Choroid plexus epithelial cell (primary cell): Measurements from ENCODE around the gene PLRG1.
"Not testable (repeated sequence)": the region's sequence is repeated elsewhere in the genome, so short reads cannot be mapped to it uniquely, and the experiment has no call there.

Source experiments
- DNase-seq: peaks from one replicate; pipeline ENCODE4 v3.0.0-alpha.2; 2010; ENCODE audit warnings: low read depth
- H3K4me3 ChIP-seq: 2 replicates; pipeline ENCODE4 v1.5.1; 2011; ENCODE audit warnings: low read depth, mild to moderate bottlenecking, control low read depth, low read length, moderate library complexity
- CTCF ChIP-seq: conservative IDR thresholded peaks from 2 replicates; pipeline ENCODE4 v1.5.1; 2011; ENCODE audit warnings: low read depth, mild to moderate bottlenecking, control low read depth, inconsistent platforms, low read length, moderate library complexity

PLRG1 gene

DNA sequence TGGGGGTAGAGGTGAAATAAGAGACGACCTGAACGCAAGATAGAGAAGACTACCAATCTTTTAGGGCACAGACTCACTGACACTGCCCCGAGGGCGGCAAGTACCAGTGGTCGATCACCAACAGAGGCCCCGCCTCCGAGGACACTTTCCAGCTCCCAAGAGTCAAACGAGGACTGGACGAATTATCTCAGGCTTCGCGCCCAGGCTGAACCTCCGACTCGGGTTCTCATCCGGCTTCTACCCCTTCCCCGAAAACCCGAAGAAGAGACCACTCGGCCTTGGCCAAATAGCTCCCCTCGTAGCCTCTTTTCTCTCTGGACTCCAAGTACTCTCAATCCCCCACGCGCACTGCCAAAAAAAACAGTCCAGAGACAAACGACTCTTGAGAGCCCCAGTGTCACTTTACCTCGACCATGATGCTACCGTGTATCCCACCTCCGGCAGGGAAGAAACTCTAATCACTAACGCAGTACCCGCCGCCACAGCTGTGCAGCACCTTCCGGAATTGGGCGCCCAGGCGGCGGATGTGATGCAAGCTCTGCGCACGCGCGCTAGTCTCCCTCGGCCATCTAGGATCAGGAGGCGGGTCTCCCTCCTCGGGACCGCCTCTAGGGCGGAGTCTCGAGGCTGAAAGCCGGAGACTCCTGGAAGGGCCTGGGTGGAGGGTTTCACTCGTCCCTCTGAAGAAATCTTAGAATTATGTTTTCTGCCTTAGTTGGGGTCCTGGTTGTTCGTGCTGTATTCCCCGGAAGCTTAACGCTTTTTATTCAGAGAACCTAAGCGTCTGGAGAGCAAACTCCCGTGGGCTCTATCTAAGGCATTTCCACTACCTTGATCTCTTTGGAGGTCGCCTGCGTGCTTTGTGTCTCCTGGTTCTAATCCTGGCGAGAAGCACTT is at the start of gene PLRG1:
Gene PLRG1 (minus strand): TSS at position 507 of the 897 bp plus-strand sequence. CDS start 92 bp downstream, at position 415.
- peak within 1 kb of the TSS; percentile 87 for H3K4me3 ChIP-seq
- peak; percentile 25 for TF ChIP-seq CTCF
- peak; percentile 97 for DNase-seq

GRCh38 chr4:154597798-154598774 is 47.9 kb upstream of the PLRG1 start:
- no peak for TF ChIP-seq CTCF
- no peak overlapping the region for H3K4me3 ChIP-seq
- DNase-seq: no peak

GRCh38 chr4:154597281-154597680 is 47.1 kb upstream of the PLRG1 start:
- not testable (repeated sequence) for H3K4me3 ChIP-seq, DNase-seq

GRCh38 chr4:154595807-154596206 is 45.6 kb upstream of the PLRG1 start:
- no peak for TF ChIP-seq CTCF
- DNase-seq: peak; percentile 56
- no peak overlapping the region for H3K4me3 ChIP-seq

GRCh38 chr4:154594343-154594742 is 44.1 kb upstream of the PLRG1 start:
- H3K4me3 ChIP-seq: not testable (repeated sequence)

GRCh38 chr4:154593868-154594267 is 43.7 kb upstream of the PLRG1 start:
- DNase-seq: no peak
- no peak overlapping the region for H3K4me3 ChIP-seq
- no peak for TF ChIP-seq CTCF

More at GRCh38 chr4:154594343-154594742, 44.1 kb upstream of the PLRG1 start:
- DNase-seq: not testable (repeated sequence)

DNA sequence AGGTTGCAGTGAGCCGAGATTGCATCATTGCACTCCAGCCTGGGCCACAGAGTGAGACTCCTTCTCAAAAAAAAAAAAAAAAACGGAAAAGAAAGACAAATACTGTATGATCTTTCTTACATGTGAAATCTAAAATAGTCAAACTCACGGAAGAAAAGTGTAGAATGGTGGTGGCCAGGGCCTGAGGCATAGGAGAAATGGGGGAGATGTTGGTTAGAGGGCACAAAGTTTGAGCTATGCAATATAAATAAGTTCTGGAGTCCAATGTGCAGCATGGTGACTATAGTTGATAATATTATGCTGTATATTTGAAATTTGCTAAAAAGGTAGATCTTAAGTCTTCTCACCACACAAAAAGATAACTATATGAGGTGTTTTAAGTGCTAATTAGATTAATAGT is 41.7 kb upstream of the PLRG1 start:
- no peak overlapping the region for H3K4me3 ChIP-seq
- DNase-seq: no peak
- no peak for TF ChIP-seq CTCF
